Stimulated activated CD8-positive, alpha-beta memory T cell treated with anti-CD3 and anti-CD28 coated beads, Interleukin-2, amount 100 ng/mL, for 1 hour (primary cell): ENCODE measurements around the gene BAIAP2L2.
"Not testable (repeated sequence)": the region's sequence is repeated elsewhere in the genome, so short reads cannot be mapped to it uniquely, and the experiment has no call there.

ENCODE experiments used
- DNase-seq, 2 donors: peaks; one replicate each; pipeline ENCODE4 v3.0.0-alpha.2; 2020; ENCODE audit warnings: low read depth in 2 of 2

BAIAP2L2 gene

GRCh38 chr22:38110008-38110862 lies at the start of gene BAIAP2L2:
Gene BAIAP2L2 (minus strand): TSS chr22:38110684. CDS start chr22:38110525, 159 bp downstream.
- DNase-seq, result no peak

GRCh38 chr22:38155703-38156102 lies 45.2 kb upstream of the BAIAP2L2 start:
- no peak for DNase-seq

- not testable (repeated sequence) for DNase-seq
These were observed 44.1 kb upstream of the BAIAP2L2 start for GRCh38 chr22:38154563-38154915.

- no peak for DNase-seq
These were observed 43.5 kb upstream of the BAIAP2L2 start for GRCh38 chr22:38153821-38154562.

GRCh38 chr22:38151126-38151500 lies 40.6 kb upstream of the BAIAP2L2 start:
- no peak for DNase-seq

- no peak for DNase-seq
These were observed 37.8 kb upstream of the BAIAP2L2 start for GRCh38 chr22:38148245-38148644.

GRCh38 chr22:38146166-38146565 lies 35.7 kb upstream of the BAIAP2L2 start:
- not testable (repeated sequence) for DNase-seq

GRCh38 chr22:38144025-38144405 lies 33.5 kb upstream of the BAIAP2L2 start:
- no peak for DNase-seq

GRCh38 chr22:38142606-38143005 lies 32.1 kb upstream of the BAIAP2L2 start:
- DNase-seq, result no peak

- no peak for DNase-seq
These were observed 30.9 kb upstream of the BAIAP2L2 start for GRCh38 chr22:38141217-38141973.

GRCh38 chr22:38139901-38140300 lies 29.4 kb upstream of the BAIAP2L2 start:
- DNase-seq, result no peak

- DNase-seq, result no peak
These were observed 28.5 kb upstream of the BAIAP2L2 start for GRCh38 chr22:38138961-38139360.

GRCh38 chr22:38137876-38138687 lies 27.6 kb upstream of the BAIAP2L2 start:
- DNase-seq, result no peak

GRCh38 chr22:38136607-38137006 lies 26.1 kb upstream of the BAIAP2L2 start:
- no peak for DNase-seq

- DNase-seq, result no peak
These were observed 24.7 kb upstream of the BAIAP2L2 start for GRCh38 chr22:38135133-38135706.

- no peak for DNase-seq
These were observed 22.8 kb upstream of the BAIAP2L2 start for GRCh38 chr22:38133331-38133730.

GRCh38 chr22:38132794-38133193 lies 22.3 kb upstream of the BAIAP2L2 start:
- no peak for DNase-seq

- DNase-seq, result no peak
These were observed 21.7 kb upstream of the BAIAP2L2 start for GRCh38 chr22:38132136-38132535.

GRCh38 chr22:38131399-38131798 lies 20.9 kb upstream of the BAIAP2L2 start:
- DNase-seq, result no peak

GRCh38 chr22:38129856-38130255 lies 19.4 kb upstream of the BAIAP2L2 start:
- no peak for DNase-seq

GRCh38 chr22:38129021-38129420 lies 18.5 kb upstream of the BAIAP2L2 start:
- DNase-seq, result no peak
